Activated naive CD4-positive, alpha-beta T cell treated with anti-CD3 and anti-CD28 coated beads, Interleukin-2, amount 10 ng/mL, durations not matched to agents 7 days and 5 days (primary cell): ENCODE measurements around the gene SLC8A2.
"Not testable (repeated sequence)": the region's sequence is repeated elsewhere in the genome, so short reads cannot be mapped to it uniquely, and the experiment has no call there.

Experiments used
- CTCF ChIA-PET: fragments of 350-600 bp; sonication (Branson Sonifier 250); formaldehyde crosslinking; loops from one replicate; lab custom pipeline; 2021; ENCODE audit warnings: antibody characterized with exemption; lab: Charles Lee
- DNase-seq: peaks from one replicate; pipeline ENCODE4 v3.0.0-alpha.2; 2020
- H3K27ac Mint-ChIP-seq: one replicate; pipeline ENCODE4 v1.8.0; 2021; ENCODE audit warnings: mild to moderate bottlenecking, moderate library complexity, mixed read lengths
- H3K27me3 Mint-ChIP-seq: one replicate; pipeline ENCODE4 v1.8.0; 2021; ENCODE audit warnings: mild to moderate bottlenecking, mixed read lengths
- H3K36me3 Mint-ChIP-seq: one replicate; pipeline ENCODE4 v1.8.0; 2021; ENCODE audit warnings: mixed read lengths
- H3K4me1 Mint-ChIP-seq: one replicate; pipeline ENCODE4 v1.8.0; 2021; ENCODE audit warnings: mixed read lengths
- H3K4me3 Mint-ChIP-seq: one replicate; pipeline ENCODE4 v1.8.0; 2021; ENCODE audit warnings: mild to moderate bottlenecking, moderate library complexity, mixed read lengths
- H3K9me3 Mint-ChIP-seq: one replicate; pipeline ENCODE4 v1.8.0; 2021; ENCODE audit warnings: mixed read lengths

Gene SLC8A2

DNA sequence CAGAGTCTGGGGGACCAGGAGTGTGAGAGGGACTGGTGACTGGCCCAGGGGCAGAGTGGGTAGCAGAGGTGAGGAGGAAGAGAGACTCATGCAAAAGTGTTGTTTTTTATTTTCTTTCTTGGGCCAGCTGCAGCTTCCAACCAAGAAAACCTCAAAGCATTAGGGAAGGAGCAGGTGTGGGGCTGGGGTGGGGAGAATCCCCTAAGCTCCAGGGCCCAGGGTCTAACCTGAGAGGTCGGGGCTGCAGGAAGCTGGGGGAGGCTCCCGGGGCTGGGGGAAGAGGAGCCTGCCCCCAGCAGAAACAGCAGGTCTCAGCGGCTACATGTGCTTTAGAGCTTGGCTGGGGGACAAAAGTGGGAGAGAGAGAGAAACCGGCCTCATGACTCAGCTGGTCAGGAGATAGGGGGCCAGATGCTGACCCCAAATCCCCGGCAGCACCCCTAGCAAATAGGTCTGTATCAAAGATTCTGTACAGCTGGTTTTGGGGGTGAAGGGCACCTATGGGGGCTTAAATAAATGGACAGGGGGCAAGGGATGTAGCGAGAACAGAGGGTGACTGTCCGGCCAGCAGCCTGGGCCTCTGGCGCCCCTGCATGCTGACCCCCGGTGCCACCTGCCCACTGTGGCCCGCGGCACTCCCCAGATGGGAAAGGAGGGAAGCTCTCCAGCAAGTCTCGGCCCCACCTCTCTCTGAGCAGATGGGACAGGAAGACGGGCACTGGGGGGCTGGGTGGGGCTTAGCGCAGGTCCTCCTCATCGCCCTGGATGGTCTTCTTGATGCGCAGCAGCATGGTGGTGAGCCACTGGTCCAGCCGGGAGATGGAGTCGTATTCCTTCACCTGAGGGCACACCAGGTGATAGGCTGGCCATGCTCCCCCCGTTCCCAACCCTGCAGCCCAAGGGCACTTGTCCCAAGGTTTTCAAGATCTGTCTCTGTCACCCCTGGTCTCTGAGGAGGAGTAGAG lies 16.1 kb upstream of the SLC8A2 start:
- Mint-ChIP-seq H3K27me3 (peaks cover 10% of the 10 kb centered on the region), H3K36me3 (peaks cover 14% of the 10 kb centered on the region), H3K27ac (peak overlapping the region; percentile 52), H3K9me3 (no peaks in the 10 kb centered on the region), H3K4me3 (no peak overlapping the region), H3K4me1 (peaks cover 39% of the 10 kb centered on the region)
- no peak for DNase-seq
- CTCF ChIA-PET: interaction anchor here (0.5 to 1.1 kb wide), 4 partner anchors 9 to 637 kb away, joined by 3 read pairs; no protein-coding TSS in a partner anchor

GRCh38 chr19:47486900-47487299 lies 15.2 kb upstream of the SLC8A2 start:
- H3K4me3 Mint-ChIP-seq: no peak overlapping the region
- CTCF ChIA-PET: interaction anchor here (1.1 kb wide), 1 partner anchor 9 kb away, joined by 3 read pairs; no protein-coding TSS in a partner anchor
- peaks cover 10% of the 10 kb centered on the region for H3K27me3 Mint-ChIP-seq
- H3K4me1 Mint-ChIP-seq: peaks cover 39% of the 10 kb centered on the region
- DNase-seq: no peak
- H3K9me3 Mint-ChIP-seq: no peaks in the 10 kb centered on the region
- peak overlapping the region; percentile 52 for H3K27ac Mint-ChIP-seq
- peaks cover 14% of the 10 kb centered on the region for H3K36me3 Mint-ChIP-seq

GRCh38 chr19:47486220-47486619 lies 14.5 kb upstream of the SLC8A2 start:
- H3K4me3 Mint-ChIP-seq, H3K9me3 Mint-ChIP-seq, DNase-seq: not testable (repeated sequence)
- peak overlapping the region; percentile 45 for H3K27ac Mint-ChIP-seq
- peaks cover 14% of the 10 kb centered on the region for H3K36me3 Mint-ChIP-seq
- CTCF ChIA-PET: interaction anchor here (3.1 kb wide), 1 partner anchor 50 kb away, joined by 28 read pairs; no protein-coding TSS in a partner anchor
- H3K27me3 Mint-ChIP-seq: peaks cover 10% of the 10 kb centered on the region
- peaks cover 39% of the 10 kb centered on the region for H3K4me1 Mint-ChIP-seq

DNA sequence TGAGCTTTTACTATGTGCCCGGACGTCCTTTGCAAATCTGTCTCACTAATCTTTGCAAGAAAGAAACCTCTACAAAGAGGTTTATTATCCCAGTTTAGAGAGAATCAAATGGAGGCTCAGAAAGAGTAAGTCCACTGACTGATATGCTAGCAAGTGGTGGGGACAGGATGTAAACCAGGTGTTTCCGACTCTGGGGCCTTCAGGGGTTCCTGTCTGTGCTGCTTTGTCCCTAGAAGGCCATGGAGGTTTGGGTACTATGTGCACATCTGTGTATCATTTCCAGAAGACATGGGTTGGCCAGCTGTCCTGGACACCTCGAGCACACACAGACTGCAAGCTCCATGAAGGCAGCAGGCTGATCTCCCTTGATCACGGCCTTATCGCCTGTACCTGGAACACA lies 13.5 kb upstream of the SLC8A2 start:
- Mint-ChIP-seq H3K4me3 (peak overlapping the region; percentile 99), H3K36me3 (peaks cover 11% of the 10 kb centered on the region), H3K27me3 (peaks cover 15% of the 10 kb centered on the region), H3K4me1 (peaks cover 45% of the 10 kb centered on the region), H3K27ac (peak overlapping the region; percentile 94), H3K9me3 (no peaks in the 10 kb centered on the region)
- CTCF ChIA-PET: interaction anchor here (0.8 to 3.1 kb wide), 3 partner anchors 49 to 214 kb away, joined by 3 to 28 read pairs (median 6); no protein-coding TSS in a partner anchor
- DNase-seq: no peak

DNA sequence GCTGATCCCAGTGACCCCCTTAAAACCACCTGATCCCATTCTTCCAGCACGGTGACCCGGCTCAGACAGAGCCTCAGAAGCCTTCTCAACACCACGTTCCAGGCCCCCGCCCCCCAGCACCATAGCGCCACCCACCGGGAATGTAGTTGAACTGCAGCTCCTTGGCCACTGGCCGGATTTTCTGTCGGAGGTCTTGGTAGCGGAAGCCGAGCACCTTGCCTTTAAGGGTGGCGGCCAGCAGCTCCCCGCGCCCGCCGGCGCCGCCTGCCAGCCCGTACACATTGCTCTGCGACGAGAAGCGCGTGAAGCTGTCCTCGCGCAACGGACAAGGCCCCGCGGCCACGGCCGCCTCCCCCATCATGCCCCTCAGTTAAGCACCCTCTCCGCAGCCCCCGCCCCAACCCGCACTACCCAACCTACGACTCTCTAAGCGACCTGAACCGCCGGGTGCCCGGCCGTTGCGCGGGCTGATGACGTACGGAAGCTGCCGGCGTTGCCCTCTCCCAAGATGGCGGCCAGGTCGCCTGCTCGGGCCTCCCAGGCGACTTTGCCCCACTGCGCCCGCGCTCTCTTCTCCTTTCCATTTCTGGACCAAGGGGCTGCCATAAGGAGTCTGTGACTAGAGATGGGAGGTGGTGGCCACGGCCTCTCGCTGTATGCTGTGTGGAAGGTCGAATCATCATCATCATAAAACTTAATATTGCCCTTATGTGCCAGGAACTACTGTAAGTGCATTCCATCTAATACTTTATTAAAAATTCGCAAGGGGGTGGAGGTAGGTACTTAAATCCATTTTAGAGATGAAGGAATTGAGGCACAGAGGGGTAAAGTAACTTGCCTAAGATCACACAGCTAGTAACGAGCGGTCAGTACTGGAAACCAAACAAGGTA lies 12.4 kb upstream of the SLC8A2 start, which contains the start of gene KPTN:
Gene KPTN (minus strand): TSS at position 420 of the 891 bp plus-strand sequence. CDS start 59 bp downstream, at position 361.
- Mint-ChIP-seq H3K27me3 (peaks cover 15% of the 10 kb centered on the region), H3K4me3 (peak within 1 kb of the TSS; percentile 99), H3K36me3 (peaks cover 7% of the 10 kb centered on the region), H3K4me1 (peaks cover 46% of the 10 kb centered on the region), H3K27ac (peak within 1 kb of the TSS; percentile 94), H3K9me3 (no peaks in the 10 kb centered on the region)
- CTCF ChIA-PET: interaction anchor here (0.7 to 3.1 kb wide), 12 partner anchors 8 to 215 kb away, joined by 3 to 28 read pairs (median 4); partner anchors contain the start of gene NAPA
- DNase-seq: peak; percentile 93

- Mint-ChIP-seq H3K36me3 (peaks cover 7% of the 10 kb centered on the region), H3K9me3 (no peaks in the 10 kb centered on the region), H3K27me3 (peaks cover 15% of the 10 kb centered on the region), H3K27ac (peak overlapping the region; percentile 28), H3K4me3 (no peak overlapping the region), H3K4me1 (peaks cover 46% of the 10 kb centered on the region)
- no peak for DNase-seq
- CTCF ChIA-PET: interaction anchor here (0.7 to 3.1 kb wide), 10 partner anchors 8 to 216 kb away, joined by 3 to 28 read pairs (median 4); partner anchors contain the start of gene NAPA
Observed at GRCh38 chr19:47483200-47483599, 11.5 kb upstream of the SLC8A2 start.

DNA sequence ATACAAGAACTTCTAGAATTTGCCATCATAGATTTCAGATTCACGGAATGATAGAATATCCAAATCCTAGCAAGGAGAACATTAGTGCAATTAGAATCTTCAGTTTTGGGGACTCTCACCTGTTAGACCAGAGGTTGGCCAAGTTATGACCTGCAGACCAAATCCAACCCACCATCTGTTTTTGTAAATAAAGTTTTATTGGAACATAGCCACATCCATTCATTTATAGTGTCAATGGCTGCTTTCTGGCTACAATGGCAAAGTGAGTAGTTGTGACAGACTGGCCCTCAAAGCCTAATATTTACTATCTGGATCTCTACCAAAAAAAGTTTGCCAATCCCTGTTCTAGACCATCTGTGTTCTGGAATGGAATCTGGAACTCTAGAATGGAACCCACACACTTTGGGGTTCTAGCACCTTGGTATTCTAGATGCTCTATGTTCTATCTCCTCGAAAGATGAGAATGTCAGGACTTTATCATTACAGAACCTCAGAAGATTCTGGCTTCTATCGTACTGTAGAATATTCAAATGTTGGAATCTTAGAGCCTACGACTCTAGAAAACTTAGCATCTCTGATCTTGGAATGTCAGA lies 9.9 kb upstream of the SLC8A2 start:
- peaks cover 15% of the 10 kb centered on the region for H3K27me3 Mint-ChIP-seq
- peaks cover 34% of the 10 kb centered on the region for H3K4me1 Mint-ChIP-seq
- CTCF ChIA-PET: interaction anchor here (1.2 kb wide), 1 partner anchor 231 kb away, joined by 3 read pairs; no protein-coding TSS in a partner anchor
- no peak overlapping the region for H3K27ac Mint-ChIP-seq
- DNase-seq: no peak
- peaks cover 5% of the 10 kb centered on the region for H3K36me3 Mint-ChIP-seq
- H3K4me3 Mint-ChIP-seq: no peak overlapping the region
- H3K9me3 Mint-ChIP-seq: no peaks in the 10 kb centered on the region

DNA sequence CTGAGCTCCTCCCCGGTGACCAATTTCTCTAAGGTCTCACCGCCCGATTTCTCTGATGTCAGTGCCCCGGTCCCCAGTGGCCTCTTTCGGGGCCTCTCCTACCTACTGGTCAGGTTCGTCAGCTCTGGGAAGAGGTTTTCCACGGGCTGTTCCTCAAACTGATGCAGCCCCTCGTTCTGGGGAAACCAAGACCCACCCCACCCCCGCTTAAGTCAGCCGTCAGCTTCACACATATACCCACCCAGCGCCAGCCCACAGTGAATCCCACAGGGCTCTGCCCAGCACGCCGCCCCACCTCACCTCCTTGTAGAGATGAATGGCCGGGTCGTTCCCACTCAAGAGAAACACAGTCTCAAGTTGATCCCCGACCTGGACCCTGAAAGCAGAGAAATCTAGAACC lies 9.0 kb upstream of the SLC8A2 start:
- Mint-ChIP-seq H3K27ac (no peak overlapping the region), H3K36me3 (peaks cover 4% of the 10 kb centered on the region), H3K4me3 (no peak overlapping the region), H3K4me1 (peaks cover 26% of the 10 kb centered on the region), H3K27me3 (peaks cover 15% of the 10 kb centered on the region), H3K9me3 (no peaks in the 10 kb centered on the region)
- no peak for DNase-seq
- CTCF ChIA-PET: no interaction called here

DNA sequence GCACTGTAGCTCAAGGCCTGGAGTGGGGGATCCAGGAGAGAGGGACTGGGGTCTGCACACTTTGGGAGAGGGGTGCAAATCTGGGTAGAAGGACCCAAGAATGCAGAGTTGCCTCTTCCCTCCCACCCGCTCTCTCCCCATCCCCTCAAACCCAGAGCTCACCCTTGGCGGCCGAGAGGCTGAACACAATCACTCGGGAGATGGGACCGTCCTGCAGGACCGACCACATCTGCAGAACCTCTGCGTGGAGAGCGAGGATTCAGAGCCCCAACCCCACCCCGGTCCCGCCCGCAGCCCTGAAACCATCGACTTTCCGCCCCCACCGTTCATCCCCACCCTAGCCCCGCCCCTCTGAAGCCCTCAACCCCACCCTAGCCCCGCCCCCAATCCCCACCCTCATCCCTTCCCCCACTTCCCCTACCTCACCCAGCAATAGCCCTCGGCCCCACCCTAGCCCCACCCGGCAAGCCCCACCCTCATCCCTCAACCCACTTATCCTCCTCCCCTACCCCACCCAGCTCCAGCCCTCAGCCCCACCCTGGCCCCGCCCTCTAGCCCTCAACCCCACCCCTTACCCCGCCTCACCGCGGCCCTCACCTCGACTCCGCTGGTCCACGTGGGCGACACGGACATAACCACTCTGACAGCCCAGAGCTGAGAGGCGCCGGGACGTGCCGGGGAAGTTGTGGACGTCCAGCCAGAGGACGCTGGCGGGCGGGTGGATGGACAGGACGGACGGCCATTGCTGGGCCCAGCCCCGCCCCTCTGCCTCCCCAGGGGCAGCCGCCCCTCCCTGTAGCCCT lies 8.2 kb upstream of the SLC8A2 start:
- DNase-seq: no peak
- CTCF ChIA-PET: no interaction called here
- Mint-ChIP-seq H3K4me1 (peaks cover 19% of the 10 kb centered on the region), H3K36me3 (no peaks in the 10 kb centered on the region), H3K27ac (no peak overlapping the region), H3K27me3 (peaks cover 15% of the 10 kb centered on the region), H3K9me3 (no peaks in the 10 kb centered on the region), H3K4me3 (no peak overlapping the region)

GRCh38 chr19:47476438-47476972 lies 4.8 kb upstream of the SLC8A2 start:
- CTCF ChIA-PET: no interaction called here

DNA sequence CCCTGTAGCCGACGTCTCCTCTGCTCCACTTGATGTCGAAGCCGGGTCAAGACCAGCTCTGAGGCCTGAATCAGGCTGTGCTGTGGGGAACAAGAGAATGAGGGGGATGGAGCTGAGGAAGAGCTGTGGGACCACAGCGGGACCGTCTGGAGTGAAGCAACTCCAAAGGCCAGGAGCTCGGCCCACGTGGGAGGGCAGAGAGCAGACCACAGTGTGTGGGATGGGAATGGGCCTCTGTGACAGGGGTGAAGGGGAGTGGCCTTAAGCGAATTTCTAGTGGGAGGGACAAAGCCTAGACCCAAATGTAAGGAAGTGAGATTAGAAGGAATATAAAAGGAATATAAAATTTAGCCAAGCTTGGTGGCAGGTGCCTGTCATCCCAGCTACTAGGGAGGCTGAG lies 3.8 kb upstream of the SLC8A2 start:
- peaks cover 41% of the 10 kb centered on the region for H3K27me3 Mint-ChIP-seq
- no peak for DNase-seq
- no peaks in the 10 kb centered on the region for H3K36me3 Mint-ChIP-seq
- CTCF ChIA-PET: interaction anchor here (0.6 to 1.1 kb wide), 3 partner anchors 9 to 224 kb away, joined by 3 to 4 read pairs (median 3); partner anchors contain the start of gene KPTN
- no peak overlapping the region for H3K27ac Mint-ChIP-seq
- H3K9me3 Mint-ChIP-seq: no peaks in the 10 kb centered on the region
- H3K4me1 Mint-ChIP-seq: peaks cover 11% of the 10 kb centered on the region
- no peak overlapping the region for H3K4me3 Mint-ChIP-seq

More at GRCh38 chr19:47476438-47476972, 4.8 kb upstream of the SLC8A2 start:
- Mint-ChIP-seq H3K9me3 (no peaks in the 10 kb centered on the region), H3K4me1 (peaks cover 10% of the 10 kb centered on the region), H3K27me3 (peaks cover 36% of the 10 kb centered on the region), H3K4me3 (no peak overlapping the region), H3K27ac (no peak overlapping the region), H3K36me3 (no peaks in the 10 kb centered on the region)
- DNase-seq: no peak

- no peak for DNase-seq
- Mint-ChIP-seq H3K36me3 (no peaks in the 10 kb centered on the region), H3K27ac (no peak overlapping the region), H3K9me3 (no peaks in the 10 kb centered on the region), H3K27me3 (peaks cover 63% of the 10 kb centered on the region), H3K4me3 (no peak overlapping the region), H3K4me1 (peaks cover 8% of the 10 kb centered on the region)
- CTCF ChIA-PET: no interaction called here
Observed at GRCh38 chr19:47473336-47473735, 1.6 kb upstream of the SLC8A2 start.
